GM12874 (cell line): ENCODE results near the gene OR10G7.

Source experiments
- TF ChIP-seq, protein P1 (sequence below): IDR thresholded peaks from 2 replicates; pipeline ENCODE4 v1.5.1; 2011; ENCODE audit warnings: low read depth, mild to moderate bottlenecking, control low read depth, low read length, moderate library complexity; ENCODE audit not compliant: insufficient read depth

OR10G7 gene, protein sequence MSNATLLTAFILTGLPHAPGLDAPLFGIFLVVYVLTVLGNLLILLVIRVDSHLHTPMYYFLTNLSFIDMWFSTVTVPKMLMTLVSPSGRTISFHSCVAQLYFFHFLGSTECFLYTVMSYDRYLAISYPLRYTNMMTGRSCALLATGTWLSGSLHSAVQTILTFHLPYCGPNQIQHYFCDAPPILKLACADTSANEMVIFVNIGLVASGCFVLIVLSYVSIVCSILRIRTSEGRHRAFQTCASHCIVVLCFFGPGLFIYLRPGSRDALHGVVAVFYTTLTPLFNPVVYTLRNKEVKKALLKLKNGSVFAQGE

DNA sequence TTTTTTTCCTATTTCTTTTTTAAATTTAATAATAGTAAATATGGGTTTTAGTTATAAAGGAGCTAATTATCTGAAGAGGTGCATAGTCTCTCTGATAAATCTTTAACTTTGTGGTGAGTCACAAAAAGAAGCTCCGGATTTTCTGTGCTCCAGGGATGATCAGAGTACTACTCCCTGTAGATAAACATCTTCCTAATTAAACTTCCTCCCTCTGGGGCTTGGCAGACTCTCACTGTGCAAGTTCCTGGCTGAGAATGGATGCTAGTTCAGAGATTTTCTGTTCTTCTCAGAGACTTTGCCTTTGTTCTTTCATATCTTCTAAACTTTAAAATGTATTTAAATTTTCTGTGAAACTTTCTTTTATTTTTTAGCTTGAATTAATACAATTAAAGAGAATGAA lies at the start of gene OR10G7:
Gene OR10G7, minus strand, starts transcription at position 72 of the 400 bp plus-strand sequence. CDS start 2,324 bp downstream, outside the sequence.
- TF ChIP-seq, protein P1, sequence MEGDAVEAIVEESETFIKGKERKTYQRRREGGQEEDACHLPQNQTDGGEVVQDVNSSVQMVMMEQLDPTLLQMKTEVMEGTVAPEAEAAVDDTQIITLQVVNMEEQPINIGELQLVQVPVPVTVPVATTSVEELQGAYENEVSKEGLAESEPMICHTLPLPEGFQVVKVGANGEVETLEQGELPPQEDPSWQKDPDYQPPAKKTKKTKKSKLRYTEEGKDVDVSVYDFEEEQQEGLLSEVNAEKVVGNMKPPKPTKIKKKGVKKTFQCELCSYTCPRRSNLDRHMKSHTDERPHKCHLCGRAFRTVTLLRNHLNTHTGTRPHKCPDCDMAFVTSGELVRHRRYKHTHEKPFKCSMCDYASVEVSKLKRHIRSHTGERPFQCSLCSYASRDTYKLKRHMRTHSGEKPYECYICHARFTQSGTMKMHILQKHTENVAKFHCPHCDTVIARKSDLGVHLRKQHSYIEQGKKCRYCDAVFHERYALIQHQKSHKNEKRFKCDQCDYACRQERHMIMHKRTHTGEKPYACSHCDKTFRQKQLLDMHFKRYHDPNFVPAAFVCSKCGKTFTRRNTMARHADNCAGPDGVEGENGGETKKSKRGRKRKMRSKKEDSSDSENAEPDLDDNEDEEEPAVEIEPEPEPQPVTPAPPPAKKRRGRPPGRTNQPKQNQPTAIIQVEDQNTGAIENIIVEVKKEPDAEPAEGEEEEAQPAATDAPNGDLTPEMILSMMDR: no peak

DNA sequence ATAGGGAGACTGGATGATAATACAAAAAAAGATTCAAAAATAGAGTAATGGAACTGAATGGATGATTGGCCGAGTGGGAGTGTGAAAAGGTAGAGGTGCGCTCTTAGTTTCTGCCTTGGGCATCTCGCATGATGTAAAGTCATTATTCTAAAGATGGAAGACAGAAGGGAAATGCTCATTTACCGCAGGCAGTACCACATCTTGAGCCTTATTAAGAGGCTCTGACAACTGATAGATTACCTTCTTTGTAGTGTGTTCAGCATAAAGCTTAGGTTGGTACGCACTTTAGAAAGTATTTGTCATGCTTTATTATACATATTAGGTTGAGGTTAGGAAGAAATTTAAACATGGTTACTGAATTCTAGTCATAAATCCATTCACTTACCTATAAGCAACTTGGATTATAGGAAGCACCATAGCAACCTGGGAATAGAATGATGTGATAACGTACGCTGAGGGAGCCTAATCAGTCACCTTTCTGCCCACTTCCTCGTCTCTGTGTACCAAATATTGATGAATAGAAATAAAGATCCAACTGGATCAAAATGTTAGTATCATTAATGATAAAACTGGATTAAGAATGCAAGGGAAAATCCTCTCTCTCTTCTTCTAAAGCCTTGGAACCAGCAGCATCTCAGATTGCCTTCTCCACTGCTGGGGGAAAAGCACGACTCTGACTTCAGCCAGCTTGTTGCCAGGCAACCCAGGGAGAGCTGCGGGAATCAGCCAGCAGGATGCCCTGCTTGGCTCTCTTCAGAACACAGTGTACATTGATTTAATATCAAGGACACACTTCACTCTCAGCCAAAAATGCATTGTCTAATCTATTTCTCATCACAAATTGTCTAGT lies 45.1 kb upstream of the OR10G7 start:
- TF ChIP-seq, protein P1: no peak

- TF ChIP-seq, protein P1: no peak
Measured at GRCh38 chr11:124085583-124085982, 44.5 kb upstream of the OR10G7 start.

DNA sequence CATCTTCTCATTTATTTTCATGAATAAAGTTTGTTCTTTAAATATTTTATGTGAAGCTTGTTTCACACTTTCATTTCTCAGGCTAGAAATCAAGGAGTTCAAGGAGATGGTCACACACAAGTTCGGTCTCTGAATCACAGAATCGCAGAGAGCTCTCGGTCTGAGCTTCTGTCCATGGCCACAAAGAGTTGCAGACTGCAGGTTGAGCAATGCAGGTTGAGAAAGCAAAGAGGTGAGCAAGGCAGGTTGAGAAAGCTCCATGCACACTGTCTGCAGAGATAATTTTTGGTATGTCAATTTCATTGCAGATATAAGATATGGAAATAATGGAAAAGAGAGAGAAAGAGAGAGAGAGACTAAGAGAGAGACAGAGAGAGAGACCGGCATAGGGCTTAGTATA lies 41.2 kb upstream of the OR10G7 start:
- TF ChIP-seq, protein P1: no peak

DNA sequence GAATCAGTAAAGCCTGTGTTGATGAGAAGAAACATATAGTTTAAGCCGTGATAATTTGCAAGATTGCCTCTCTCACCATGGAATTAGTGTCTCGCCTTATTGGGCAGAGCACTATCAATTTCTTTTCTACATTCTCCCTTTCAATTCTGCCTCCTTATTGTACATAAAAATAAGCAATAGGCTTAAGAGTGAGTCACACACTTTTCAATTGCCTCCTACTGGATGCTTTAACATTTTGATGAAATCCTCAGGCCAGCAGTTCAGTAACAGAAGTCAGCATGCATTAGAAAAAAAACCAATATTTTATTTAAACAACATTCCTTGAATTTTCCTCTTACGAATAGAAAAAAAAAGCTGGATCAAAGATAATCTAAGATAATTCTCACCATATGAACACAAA lies 40.4 kb upstream of the OR10G7 start:
- TF ChIP-seq, protein P1: no peak

- TF ChIP-seq, protein P1: no peak
Measured at GRCh38 chr11:124080327-124081001, 39.3 kb upstream of the OR10G7 start.
